Measurements from ENCODE around the gene PCDH17. TPM values are rescaled to one million over a fixed set of nuclear protein-coding genes. Genes with fewer than 3 reads are reported as not detected.

PCDH17 gene
- total RNA-seq, 1 experiment from 2014 or later, result 0.11 TPM

DNA sequence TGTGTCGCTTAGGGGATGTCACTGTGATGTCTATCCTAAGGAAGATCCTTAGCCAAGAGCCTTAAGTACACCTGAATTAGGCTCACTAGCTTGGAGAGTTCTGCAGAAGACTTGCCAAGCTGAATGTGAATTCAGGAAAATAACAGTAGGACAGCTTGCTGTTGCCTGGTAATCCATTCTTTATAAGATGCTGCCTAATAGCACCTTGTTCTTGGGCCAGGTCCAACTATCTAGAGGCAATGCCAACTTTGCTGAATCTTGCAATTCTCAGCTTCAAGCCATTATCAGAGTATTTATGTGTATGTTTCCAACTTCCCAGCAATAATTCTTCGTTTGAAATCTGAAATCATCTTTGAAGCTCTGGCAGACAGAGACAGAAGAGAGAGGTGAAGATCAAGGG, 102.8 kb downstream of the PCDH17 start:
- Histone ChIP-seq H3K9me2 (replicated peaks; ENCODE audit: low read length) (no peaks in the 10 kb centered on the region), H3K9me3 (ENCODE audit: low read length) (no peaks in the 10 kb centered on the region), H3K4me2 (ENCODE audit: low read length) (no peak overlapping the region), H3K27me3 (ENCODE audit: low read length) (no peaks in the 10 kb centered on the region), H3K27ac (ENCODE audit: low read length) (no peak overlapping the region), H3K4me1 (ENCODE audit: insufficient read depth, low read length) (no peaks in the 10 kb centered on the region), H3F3A (ENCODE audit: low read length, unreplicated experiment) (no peaks in the 10 kb centered on the region), H3K36me3 (ENCODE audit: low read depth, low read length) (no peaks in the 10 kb centered on the region), H3K4me3 (ENCODE audit: low read length) (no peak overlapping the region), H3K9ac (ENCODE audit: low read length) (no peak overlapping the region), H2AFZ (ENCODE audit: low read length) (no peak overlapping the region), H4K20me1 (ENCODE audit: low read length) (no peaks in the 10 kb centered on the region), H3K79me2 (ENCODE audit: low read length) (no peaks in the 10 kb centered on the region)
- DNase-seq, result no peak
- no peak for ATAC-seq
- BruUV-seq (replicated peaks), result no TSS peak
- CTCF ChIA-PET, result no interaction called here
- POLR2A ChIA-PET (ENCODE audit: unreplicated experiment), result no interaction called here
- intact Hi-C loops (cut with micrococcal nuclease), result no loop called here
- TF ChIP-seq EZH2phosphoT487 (IDR thresholded peaks at IDR 0.05; ENCODE audit: borderline replicate concordance, low read length) (no peak), EZH2 (IDR thresholded peaks at IDR 0.05; ENCODE audit: low read length, unreplicated experiment) (no peak)
- TF ChIP-seq, protein P1, sequence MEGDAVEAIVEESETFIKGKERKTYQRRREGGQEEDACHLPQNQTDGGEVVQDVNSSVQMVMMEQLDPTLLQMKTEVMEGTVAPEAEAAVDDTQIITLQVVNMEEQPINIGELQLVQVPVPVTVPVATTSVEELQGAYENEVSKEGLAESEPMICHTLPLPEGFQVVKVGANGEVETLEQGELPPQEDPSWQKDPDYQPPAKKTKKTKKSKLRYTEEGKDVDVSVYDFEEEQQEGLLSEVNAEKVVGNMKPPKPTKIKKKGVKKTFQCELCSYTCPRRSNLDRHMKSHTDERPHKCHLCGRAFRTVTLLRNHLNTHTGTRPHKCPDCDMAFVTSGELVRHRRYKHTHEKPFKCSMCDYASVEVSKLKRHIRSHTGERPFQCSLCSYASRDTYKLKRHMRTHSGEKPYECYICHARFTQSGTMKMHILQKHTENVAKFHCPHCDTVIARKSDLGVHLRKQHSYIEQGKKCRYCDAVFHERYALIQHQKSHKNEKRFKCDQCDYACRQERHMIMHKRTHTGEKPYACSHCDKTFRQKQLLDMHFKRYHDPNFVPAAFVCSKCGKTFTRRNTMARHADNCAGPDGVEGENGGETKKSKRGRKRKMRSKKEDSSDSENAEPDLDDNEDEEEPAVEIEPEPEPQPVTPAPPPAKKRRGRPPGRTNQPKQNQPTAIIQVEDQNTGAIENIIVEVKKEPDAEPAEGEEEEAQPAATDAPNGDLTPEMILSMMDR (conservative IDR thresholded peaks at IDR 0.05; ENCODE audit: low read depth, low read length), result no peak

- no peaks in the 10 kb centered on the region for H3K79me2 ChIP-seq (ENCODE audit: low read length)
- H3K27ac ChIP-seq (ENCODE audit: low read length), result no peak overlapping the region
- H3K36me3 ChIP-seq (ENCODE audit: low read depth, low read length), result no peaks in the 10 kb centered on the region
- no peak for TF ChIP-seq EZH2phosphoT487 (IDR thresholded peaks at IDR 0.05; ENCODE audit: borderline replicate concordance, low read length)
- no peak for TF ChIP-seq EZH2 (IDR thresholded peaks at IDR 0.05; ENCODE audit: low read length, unreplicated experiment)
- TF ChIP-seq, protein P1 (conservative IDR thresholded peaks at IDR 0.05; ENCODE audit: low read depth, low read length), result no peak
- H2AFZ ChIP-seq (ENCODE audit: low read length), result no peak overlapping the region
- intact Hi-C loops (cut with micrococcal nuclease), result no loop called here
- H3K27me3 ChIP-seq (ENCODE audit: low read length), result no peaks in the 10 kb centered on the region
- ATAC-seq (no peak), DNase-seq (no peak)
- no peaks in the 10 kb centered on the region for H3K4me1 ChIP-seq (ENCODE audit: insufficient read depth, low read length)
- CTCF ChIA-PET, result no interaction called here
- H3K9me3 ChIP-seq (ENCODE audit: low read length), result no peaks in the 10 kb centered on the region
- H3K9ac ChIP-seq (ENCODE audit: low read length), result no peak overlapping the region
- no peaks in the 10 kb centered on the region for H3K9me2 ChIP-seq (replicated peaks; ENCODE audit: low read length)
- H4K20me1 ChIP-seq (ENCODE audit: low read length), result no peaks in the 10 kb centered on the region
- no peak overlapping the region for H3K4me2 ChIP-seq (ENCODE audit: low read length)
- no TSS peak for BruUV-seq (replicated peaks)
- no peaks in the 10 kb centered on the region for H3F3A ChIP-seq (ENCODE audit: low read length, unreplicated experiment)
- POLR2A ChIA-PET (ENCODE audit: unreplicated experiment), result no interaction called here
- no peak overlapping the region for H3K4me3 ChIP-seq (ENCODE audit: low read length)
Observed at GRCh38 chr13:57739089-57739488, 107.5 kb downstream of the PCDH17 start.

GRCh38 chr13:57739543-57740190, 108.1 kb downstream of the PCDH17 start:
- TF ChIP-seq, protein P1 (conservative IDR thresholded peaks at IDR 0.05; ENCODE audit: low read depth, low read length), result no peak
- TF ChIP-seq EZH2phosphoT487 (IDR thresholded peaks at IDR 0.05; ENCODE audit: borderline replicate concordance, low read length) (no peak), EZH2 (IDR thresholded peaks at IDR 0.05; ENCODE audit: low read length, unreplicated experiment) (no peak)
- Histone ChIP-seq H3K27ac (ENCODE audit: low read length) (no peak overlapping the region), H3K9ac (ENCODE audit: low read length) (no peak overlapping the region), H3K4me2 (ENCODE audit: low read length) (no peak overlapping the region), H3K79me2 (ENCODE audit: low read length) (no peaks in the 10 kb centered on the region), H3K9me2 (replicated peaks; ENCODE audit: low read length) (no peaks in the 10 kb centered on the region), H3K9me3 (ENCODE audit: low read length) (no peaks in the 10 kb centered on the region), H4K20me1 (ENCODE audit: low read length) (no peaks in the 10 kb centered on the region), H3K36me3 (ENCODE audit: low read depth, low read length) (no peaks in the 10 kb centered on the region), H3K4me3 (ENCODE audit: low read length) (no peak overlapping the region), H3K4me1 (ENCODE audit: insufficient read depth, low read length) (no peaks in the 10 kb centered on the region), H3K27me3 (ENCODE audit: low read length) (no peaks in the 10 kb centered on the region), H3F3A (ENCODE audit: low read length, unreplicated experiment) (no peaks in the 10 kb centered on the region), H2AFZ (ENCODE audit: low read length) (no peak overlapping the region)
- BruUV-seq (replicated peaks), result no TSS peak
- ChIA-PET POLR2A (ENCODE audit: unreplicated experiment) (no interaction called here), CTCF (no interaction called here)
- ATAC-seq (no peak), DNase-seq (no peak)
- intact Hi-C loops (cut with micrococcal nuclease), result no loop called here
